Mucosa of stomach (tissue), 1 donor: ENCODE measurements around the gene TMED10.
A peak's percentile ranks its signal among the peaks of the same experiment; 100 is the strongest.

Source experiments
- H3K27me3 ChIP-seq: one replicate; pipeline ENCODE4 v1.7.0; 2013; ENCODE audit warnings: mild to moderate bottlenecking, low read length; ENCODE audit not compliant: control insufficient read depth, insufficient read depth
- H3K36me3 ChIP-seq: one replicate; pipeline ENCODE4 v1.7.0; 2013; ENCODE audit warnings: low read length; ENCODE audit not compliant: control insufficient read depth, insufficient read depth
- H3K4me1 ChIP-seq: one replicate; pipeline ENCODE4 v1.7.0; 2013; ENCODE audit warnings: mild to moderate bottlenecking, low read length; ENCODE audit not compliant: control insufficient read depth, insufficient read depth
- H3K4me3 ChIP-seq: one replicate; pipeline ENCODE4 v1.7.0; 2013; ENCODE audit warnings: low read length
- H3K9ac ChIP-seq: one replicate; pipeline ENCODE4 v1.7.0; 2013; ENCODE audit warnings: mild to moderate bottlenecking, low read length, moderate library complexity
- H3K9me3 ChIP-seq: one replicate; pipeline ENCODE4 v1.7.0; 2013; ENCODE audit warnings: mild to moderate bottlenecking, low read length, moderate library complexity; ENCODE audit not compliant: control insufficient read depth
- donor health status: Pancreatic carcinoma.

Gene TMED10

DNA sequence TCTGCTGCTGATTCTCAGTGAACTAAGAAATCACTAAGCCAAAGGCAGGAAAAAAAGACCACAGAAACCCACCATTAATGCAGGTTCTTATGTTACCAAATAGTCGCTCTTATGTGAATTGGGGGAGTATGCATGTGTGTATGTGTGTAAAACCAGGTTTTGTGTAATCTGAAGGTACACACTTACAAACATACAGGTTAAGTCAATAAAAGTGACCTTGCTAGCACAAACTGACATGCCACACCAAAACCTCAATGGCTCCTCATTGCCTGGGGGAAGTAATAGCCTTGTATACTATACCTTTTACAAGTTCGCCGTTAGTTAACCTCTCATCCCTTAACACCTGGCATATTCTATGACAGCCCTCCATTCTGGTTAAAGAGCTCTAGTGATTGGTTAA lies 29.8 kb upstream of the TMED10 start:
- H3K36me3 ChIP-seq, result no peaks in the 10 kb centered on the region
- H3K9me3 ChIP-seq, result no peaks in the 10 kb centered on the region
- H3K4me1 ChIP-seq, result peaks cover 38% of the 10 kb centered on the region
- no peaks in the 10 kb centered on the region for H3K27me3 ChIP-seq
- no peak overlapping the region for H3K4me3 ChIP-seq
- no peak overlapping the region for H3K9ac ChIP-seq

DNA sequence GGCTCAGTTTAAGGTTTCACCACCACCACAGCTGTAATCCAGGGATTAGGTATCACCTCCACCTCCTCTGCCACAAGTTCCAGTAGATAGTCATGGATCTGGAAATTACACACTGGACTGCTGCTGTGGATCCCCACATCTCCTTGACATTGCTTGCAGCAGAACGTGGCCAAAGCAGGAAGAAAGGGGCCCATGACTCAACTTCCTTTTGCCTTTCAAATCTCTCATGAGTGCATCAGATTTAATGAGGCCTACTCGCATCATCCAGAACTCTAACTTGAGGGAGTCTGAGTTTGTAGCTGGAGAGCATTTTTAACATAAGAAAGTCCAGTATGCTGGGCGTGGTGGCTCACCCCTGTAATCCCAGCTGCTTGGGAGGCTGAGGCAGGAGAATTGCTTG lies 29.2 kb upstream of the TMED10 start:
- Histone ChIP-seq H3K36me3 (no peaks in the 10 kb centered on the region), H3K4me1 (peaks cover 44% of the 10 kb centered on the region), H3K9me3 (no peaks in the 10 kb centered on the region), H3K9ac (no peak overlapping the region), H3K4me3 (no peak overlapping the region), H3K27me3 (no peaks in the 10 kb centered on the region)

DNA sequence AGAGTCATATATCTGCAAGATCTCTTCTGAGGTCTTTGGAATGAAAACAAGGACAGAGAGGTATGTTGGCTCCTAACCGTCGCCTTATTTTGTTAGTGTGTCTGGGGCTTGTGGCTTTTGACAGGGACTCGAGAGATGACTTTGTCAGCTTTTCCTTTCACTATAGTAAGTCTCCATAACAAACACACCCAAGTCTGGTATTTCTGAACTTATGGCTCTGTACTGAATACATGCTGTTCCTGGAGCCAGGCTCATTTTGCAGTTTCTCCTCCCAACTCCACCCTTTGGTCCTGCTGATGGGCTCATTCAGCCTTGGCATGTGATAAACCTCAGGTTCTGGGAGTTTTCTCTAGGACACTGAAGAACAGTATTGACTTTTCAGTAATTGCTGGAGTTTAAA lies 27.7 kb upstream of the TMED10 start:
- Histone ChIP-seq H3K27me3 (no peaks in the 10 kb centered on the region), H3K9ac (peak overlapping the region; percentile 14), H3K36me3 (no peaks in the 10 kb centered on the region), H3K9me3 (no peaks in the 10 kb centered on the region), H3K4me1 (peaks cover 58% of the 10 kb centered on the region), H3K4me3 (no peak overlapping the region)

DNA sequence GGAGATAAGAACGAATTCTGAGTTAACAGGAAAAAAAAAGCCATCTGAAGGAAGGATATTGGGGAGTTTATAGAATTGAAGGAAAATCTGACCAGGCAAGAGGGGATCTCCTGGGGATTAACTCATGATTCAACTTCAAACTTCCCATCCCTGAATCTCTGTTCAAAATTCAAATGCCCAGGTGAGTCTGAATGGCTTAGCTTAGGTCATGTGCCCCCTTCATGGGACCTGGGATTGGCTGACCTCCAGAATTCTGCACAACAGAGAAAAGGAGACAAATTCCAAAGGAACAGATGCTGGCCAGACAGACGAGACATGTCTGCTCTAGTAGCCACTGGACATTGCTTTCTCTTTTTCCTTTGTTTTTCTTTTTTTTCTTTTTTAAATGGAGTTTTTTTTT lies 26.2 kb upstream of the TMED10 start:
- H3K36me3 ChIP-seq, result no peaks in the 10 kb centered on the region
- no peaks in the 10 kb centered on the region for H3K9me3 ChIP-seq
- H3K4me3 ChIP-seq, result no peak overlapping the region
- H3K4me1 ChIP-seq, result peaks cover 67% of the 10 kb centered on the region
- no peaks in the 10 kb centered on the region for H3K27me3 ChIP-seq
- H3K9ac ChIP-seq, result no peak overlapping the region

DNA sequence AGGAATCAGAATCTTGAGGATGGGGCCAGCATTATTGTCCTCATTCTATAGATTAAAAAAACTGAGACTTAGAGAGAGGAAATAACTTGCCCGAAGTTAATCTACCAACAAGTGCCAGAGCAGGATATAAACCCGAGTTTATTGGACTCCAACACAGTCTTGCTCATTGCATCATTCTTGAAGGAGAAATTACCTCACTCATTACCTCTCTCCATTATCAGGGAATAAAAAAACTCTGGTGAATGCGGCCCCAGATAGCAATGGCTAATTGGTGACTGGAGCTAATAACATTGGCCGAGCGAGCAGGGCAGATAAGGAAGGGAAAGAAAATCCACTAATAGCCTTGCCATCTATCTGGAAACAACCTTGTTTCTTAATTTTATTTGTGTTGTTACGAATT lies 24.7 kb upstream of the TMED10 start:
- no peaks in the 10 kb centered on the region for H3K36me3 ChIP-seq
- peaks cover 75% of the 10 kb centered on the region for H3K4me1 ChIP-seq
- H3K27me3 ChIP-seq, result no peaks in the 10 kb centered on the region
- no peak overlapping the region for H3K9ac ChIP-seq
- H3K9me3 ChIP-seq, result no peaks in the 10 kb centered on the region
- no peak overlapping the region for H3K4me3 ChIP-seq

DNA sequence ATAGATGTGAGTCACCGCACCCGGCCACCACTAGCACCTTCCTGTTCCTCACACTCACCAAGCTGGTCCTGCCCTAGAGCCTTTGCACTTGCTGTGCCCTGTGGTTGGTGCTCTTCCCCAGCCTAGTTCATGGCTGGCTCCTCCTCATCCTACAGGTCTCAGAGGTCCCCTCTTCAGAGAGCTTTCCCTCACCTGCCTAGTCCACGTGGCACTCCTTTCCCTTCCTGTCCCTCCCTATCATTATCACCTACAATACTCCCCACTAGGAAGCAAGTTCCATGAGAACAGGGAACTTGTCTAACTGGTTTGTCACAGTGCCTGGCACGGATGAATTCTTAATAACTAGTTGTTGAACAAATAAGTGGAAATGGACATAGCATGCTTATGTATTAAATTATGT lies 24.0 kb upstream of the TMED10 start:
- Histone ChIP-seq H3K27me3 (no peaks in the 10 kb centered on the region), H3K9me3 (no peaks in the 10 kb centered on the region), H3K4me3 (no peak overlapping the region), H3K36me3 (no peaks in the 10 kb centered on the region), H3K9ac (no peak overlapping the region), H3K4me1 (peaks cover 77% of the 10 kb centered on the region)

DNA sequence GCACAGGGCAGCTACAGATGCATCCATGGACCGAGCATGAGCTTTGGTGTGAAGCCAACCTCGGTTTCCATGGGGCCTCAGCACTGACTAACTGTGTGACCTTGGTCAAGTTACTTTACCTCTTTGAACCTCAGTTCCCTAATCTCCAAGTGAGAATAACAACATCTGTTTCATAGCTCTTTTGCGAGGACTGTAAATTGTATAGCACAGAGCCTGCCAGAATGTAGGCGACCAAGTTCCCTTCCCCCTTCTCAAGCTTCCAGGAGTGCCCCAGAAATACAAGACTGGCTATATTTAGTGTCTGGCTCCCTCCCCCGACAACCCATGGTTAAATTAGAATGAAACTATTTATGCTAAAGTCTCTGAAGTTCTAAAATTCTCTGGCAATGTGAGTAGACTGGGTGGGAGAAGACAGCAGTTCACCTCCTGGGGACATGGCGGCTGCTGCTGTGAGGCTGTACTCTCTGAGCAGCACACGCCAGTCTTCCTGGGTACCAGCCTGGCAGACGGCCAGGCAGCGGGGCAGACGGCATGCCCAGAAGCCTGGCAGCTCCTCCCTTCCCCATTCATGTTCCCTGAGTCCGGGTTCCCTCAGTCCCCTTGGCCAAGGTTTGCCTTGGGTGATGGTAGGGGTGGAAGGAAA lies 22.0 kb upstream of the TMED10 start:
- Histone ChIP-seq H3K4me1 (peaks cover 62% of the 10 kb centered on the region), H3K4me3 (no peak overlapping the region), H3K9ac (no peak overlapping the region), H3K27me3 (no peaks in the 10 kb centered on the region), H3K36me3 (no peaks in the 10 kb centered on the region), H3K9me3 (no peaks in the 10 kb centered on the region)

DNA sequence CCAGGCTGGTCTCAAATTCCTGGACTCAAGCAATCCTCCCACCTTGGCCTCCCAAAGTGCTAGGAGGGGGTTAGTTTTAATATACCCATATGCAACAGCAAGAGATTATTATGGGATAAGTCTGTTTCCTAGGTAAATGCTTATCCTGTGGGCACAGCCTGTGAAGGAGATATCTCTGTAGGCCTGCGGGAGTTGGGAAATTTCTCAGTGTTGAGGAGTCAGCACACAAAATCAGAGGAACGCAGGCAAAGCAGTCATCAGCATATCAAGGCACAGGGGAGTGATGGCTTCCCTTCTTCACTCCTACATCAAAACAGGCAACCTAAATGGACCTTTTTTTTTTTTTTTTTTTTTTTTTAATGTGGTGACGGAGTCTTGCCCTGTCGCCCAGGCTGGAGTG lies 20.9 kb upstream of the TMED10 start:
- no peak overlapping the region for H3K9ac ChIP-seq
- no peak overlapping the region for H3K4me3 ChIP-seq
- peaks cover 61% of the 10 kb centered on the region for H3K4me1 ChIP-seq
- no peaks in the 10 kb centered on the region for H3K9me3 ChIP-seq
- H3K36me3 ChIP-seq, result no peaks in the 10 kb centered on the region
- H3K27me3 ChIP-seq, result no peaks in the 10 kb centered on the region

DNA sequence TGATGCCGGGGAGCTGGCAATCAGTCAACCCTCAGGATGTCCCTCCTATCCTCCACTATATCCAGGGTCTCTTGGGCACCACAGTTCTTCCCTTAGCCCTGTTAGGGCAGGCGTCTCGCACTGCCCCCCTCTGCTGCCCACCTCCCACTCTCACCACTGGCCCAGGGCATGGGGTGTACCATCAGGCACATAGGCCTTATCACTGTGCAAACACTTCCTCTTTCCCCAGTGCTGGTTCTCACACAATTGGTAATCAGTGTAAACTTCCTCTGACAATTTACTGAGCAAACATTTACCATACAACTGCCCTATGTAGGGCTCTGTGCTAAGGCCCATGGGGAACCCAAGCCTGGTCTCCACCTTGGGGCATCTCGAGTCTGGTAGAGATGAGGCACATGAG lies 20.1 kb upstream of the TMED10 start:
- no peaks in the 10 kb centered on the region for H3K36me3 ChIP-seq
- no peaks in the 10 kb centered on the region for H3K9me3 ChIP-seq
- no peaks in the 10 kb centered on the region for H3K27me3 ChIP-seq
- H3K4me3 ChIP-seq, result peak overlapping the region; percentile 4
- peaks cover 57% of the 10 kb centered on the region for H3K4me1 ChIP-seq
- no peak overlapping the region for H3K9ac ChIP-seq

DNA sequence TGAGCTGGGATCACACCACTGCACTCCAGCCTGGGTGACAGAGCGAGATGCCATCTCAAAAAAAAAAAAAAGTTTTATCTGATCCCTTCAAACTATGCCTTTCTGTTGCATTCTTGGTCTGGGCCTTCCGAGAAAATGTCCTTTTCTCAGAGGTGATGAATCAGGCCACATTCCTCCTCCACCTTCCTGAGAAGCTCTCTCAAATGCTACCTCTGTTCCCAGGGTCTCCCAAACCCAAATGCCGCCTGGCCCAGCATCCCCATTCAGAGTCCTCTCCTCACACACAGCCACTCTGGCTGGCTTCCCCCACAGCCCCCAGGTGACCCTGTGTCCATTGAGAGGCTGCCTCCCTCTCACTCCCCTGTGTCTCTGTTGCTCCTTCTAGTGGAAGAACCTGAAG lies 19.7 kb upstream of the TMED10 start:
- H3K27me3 ChIP-seq, result no peaks in the 10 kb centered on the region
- peaks cover 53% of the 10 kb centered on the region for H3K4me1 ChIP-seq
- H3K9ac ChIP-seq, result no peak overlapping the region
- no peak overlapping the region for H3K4me3 ChIP-seq
- H3K9me3 ChIP-seq, result no peaks in the 10 kb centered on the region
- H3K36me3 ChIP-seq, result no peaks in the 10 kb centered on the region

DNA sequence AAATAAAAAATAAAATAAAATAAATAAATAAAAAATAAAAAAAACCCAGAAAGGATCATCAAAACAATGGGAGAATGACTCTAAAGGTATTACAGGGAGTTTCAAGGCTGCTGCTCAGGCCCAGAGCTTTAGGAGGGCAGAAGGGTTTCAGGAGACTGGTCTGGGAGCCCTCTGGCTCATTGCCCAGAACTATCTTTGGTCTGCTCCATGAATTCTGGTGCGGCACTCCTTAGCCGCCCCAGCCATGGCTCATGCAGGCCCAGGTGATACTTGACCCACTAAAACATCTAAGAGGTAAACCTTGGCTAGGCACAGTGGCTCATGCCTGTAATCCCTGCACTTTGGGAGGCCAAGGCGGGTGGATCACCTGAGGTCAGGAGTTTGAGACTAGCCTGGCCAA lies 14.7 kb upstream of the TMED10 start:
- H3K36me3 ChIP-seq, result no peaks in the 10 kb centered on the region
- H3K27me3 ChIP-seq, result no peaks in the 10 kb centered on the region
- H3K4me3 ChIP-seq, result no peak overlapping the region
- H3K4me1 ChIP-seq, result peaks cover 7% of the 10 kb centered on the region
- no peaks in the 10 kb centered on the region for H3K9me3 ChIP-seq
- no peak overlapping the region for H3K9ac ChIP-seq

DNA sequence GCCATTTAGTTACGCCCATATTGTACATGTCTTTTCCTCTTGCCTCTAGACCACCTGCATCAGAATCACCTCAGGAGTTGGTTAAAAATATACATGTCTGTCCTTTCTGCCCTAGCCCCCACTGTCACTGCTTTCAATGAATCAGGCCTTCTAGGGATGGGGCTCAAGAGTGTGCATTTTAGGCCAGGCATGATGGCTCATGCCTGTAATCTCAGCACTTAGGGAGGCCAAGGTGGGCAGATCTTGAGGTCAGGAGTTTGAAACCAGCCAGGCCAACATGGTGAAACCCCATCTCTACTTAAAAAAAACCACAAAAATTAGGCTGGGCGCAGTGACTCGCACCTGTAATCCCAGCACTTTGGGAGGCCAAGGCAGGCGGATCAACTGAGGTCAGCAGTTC lies 13.6 kb upstream of the TMED10 start:
- Histone ChIP-seq H3K9ac (no peak overlapping the region), H3K4me1 (peaks cover 3% of the 10 kb centered on the region), H3K36me3 (no peaks in the 10 kb centered on the region), H3K27me3 (no peaks in the 10 kb centered on the region), H3K4me3 (no peak overlapping the region), H3K9me3 (no peaks in the 10 kb centered on the region)
